Body of pancreas (tissue), 4 donors: ENCODE results near the gene CEBPA.

Source experiments
- POLR2A ChIP-seq, 3 donors: fragments of 450-650 bp; IDR thresholded peaks; one replicate each; pipeline ENCODE4 v1.6.1; 2016; ENCODE audit warnings: antibody characterized with exemption in 3 of 3, mild to moderate bottlenecking in 2 of 3
- TF ChIP-seq, protein P1 (sequence below), 7 experiments: fragments of 450-650 bp in 4 of 7; fragments of 200-600 bp in 3 of 7; sonication (generic) in 3 of 7; IDR thresholded peaks; one replicate each; pipeline ENCODE4 v1.5.1; 2016 to 2019; ENCODE audit warnings: antibody characterized with exemption in 7 of 7

DNA sequence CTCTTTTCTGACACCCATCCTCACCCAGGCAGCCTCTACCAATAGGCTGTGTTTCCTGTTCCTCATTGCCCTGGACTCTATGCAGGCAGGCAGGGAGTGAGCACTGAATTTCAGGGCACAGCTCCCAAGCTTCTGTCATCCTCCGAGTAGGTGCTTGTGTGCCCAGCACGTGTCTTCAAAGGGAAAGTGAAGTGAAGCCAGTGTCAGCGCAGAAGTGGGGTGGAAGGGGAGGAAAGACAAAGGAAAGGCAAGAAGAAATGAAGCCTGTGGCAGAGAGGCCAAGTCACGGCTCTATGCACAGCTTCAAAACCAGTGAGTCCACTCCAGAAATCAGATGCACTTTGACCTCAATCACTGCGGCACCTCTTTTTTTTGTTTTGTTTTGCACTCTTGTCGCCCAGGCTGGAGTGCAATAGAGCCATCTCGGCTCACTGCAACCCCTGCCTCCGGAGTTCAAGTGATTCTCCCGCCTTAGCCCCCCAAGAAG, 16.9 kb downstream of the CEBPA start:
- TF ChIP-seq, protein P1, sequence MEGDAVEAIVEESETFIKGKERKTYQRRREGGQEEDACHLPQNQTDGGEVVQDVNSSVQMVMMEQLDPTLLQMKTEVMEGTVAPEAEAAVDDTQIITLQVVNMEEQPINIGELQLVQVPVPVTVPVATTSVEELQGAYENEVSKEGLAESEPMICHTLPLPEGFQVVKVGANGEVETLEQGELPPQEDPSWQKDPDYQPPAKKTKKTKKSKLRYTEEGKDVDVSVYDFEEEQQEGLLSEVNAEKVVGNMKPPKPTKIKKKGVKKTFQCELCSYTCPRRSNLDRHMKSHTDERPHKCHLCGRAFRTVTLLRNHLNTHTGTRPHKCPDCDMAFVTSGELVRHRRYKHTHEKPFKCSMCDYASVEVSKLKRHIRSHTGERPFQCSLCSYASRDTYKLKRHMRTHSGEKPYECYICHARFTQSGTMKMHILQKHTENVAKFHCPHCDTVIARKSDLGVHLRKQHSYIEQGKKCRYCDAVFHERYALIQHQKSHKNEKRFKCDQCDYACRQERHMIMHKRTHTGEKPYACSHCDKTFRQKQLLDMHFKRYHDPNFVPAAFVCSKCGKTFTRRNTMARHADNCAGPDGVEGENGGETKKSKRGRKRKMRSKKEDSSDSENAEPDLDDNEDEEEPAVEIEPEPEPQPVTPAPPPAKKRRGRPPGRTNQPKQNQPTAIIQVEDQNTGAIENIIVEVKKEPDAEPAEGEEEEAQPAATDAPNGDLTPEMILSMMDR (IDR thresholded peaks at IDR 0.05) = no peak
- no peak for TF ChIP-seq POLR2A (IDR thresholded peaks at IDR 0.05)
